ENCODE data around the gene RIPK3.

The RIPK3 gene

DNA sequence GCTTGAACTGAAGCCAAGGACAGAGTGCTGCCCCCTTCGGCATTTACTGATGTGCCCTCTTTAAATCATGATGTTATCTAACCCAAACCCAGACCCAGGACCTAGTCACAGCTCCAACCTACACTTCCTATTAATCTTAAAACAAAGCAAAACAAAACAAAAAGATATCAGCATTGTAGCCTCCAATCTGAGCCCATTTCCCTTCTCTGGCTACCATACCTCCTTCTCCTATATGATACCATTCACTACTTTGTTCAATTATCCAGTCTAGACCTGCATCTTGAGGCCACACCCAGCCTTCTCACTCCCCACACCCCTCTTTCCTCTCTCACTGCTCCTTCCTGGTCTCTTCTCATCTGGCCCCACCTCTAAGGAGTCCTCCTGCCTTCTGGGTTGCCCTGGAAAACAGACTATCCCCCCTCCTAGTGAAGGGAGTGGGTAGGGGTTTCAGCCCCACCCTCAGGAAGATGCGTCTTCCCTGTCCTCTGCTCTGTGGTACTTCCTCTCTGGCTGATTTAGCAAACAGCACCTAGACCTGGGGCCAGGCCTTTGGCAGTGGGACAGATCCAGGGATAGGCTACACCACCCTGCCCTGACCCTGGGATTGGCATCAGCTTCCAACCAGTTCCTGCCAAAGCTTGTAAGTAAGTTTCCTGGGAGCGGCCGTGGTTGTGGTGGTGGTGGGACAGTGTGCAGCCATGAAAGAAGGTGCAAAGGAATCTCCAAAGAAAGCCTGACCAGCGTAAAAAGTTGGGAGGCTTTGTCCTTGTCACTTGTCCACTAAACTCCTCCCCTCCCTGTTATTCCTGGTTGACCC is 25.2 kb downstream of the RIPK3 start:
- no peaks in the 10 kb centered on the region for H3K9me3 ChIP-seq (ENCODE audit: control extremely low read depth in 1 of 5, control insufficient read depth in 4 of 5, insufficient read depth in 2 of 5, low read depth in 1 of 5, low read length in 4 of 5)
- ChIA-PET POLR2A (no interaction called here), CTCF (interaction anchor here (1.0 to 19.1 kb wide), 5 partner anchors 13 to 121 kb away, joined by 3 to 391 read pairs (median 3); partner anchors contain the start of genes ADCY4, DHRS1, NFATC4 and NOP9)
- 100% methylated on average over 2 of the region's 5 CpGs for WGBS (ENCODE audit: insufficient coverage)
- no peaks in the 10 kb centered on the region for H3K27me3 ChIP-seq (replicated peaks in 2 of 5; ENCODE audit: control insufficient read depth in 4 of 5, insufficient read depth in 5 of 5, low read length in 4 of 5)
- H3K27ac ChIP-seq (ENCODE audit: insufficient read depth in 1 of 2, low read depth in 1 of 2, low read length in 2 of 2, poor library complexity in 1 of 2, severe bottlenecking in 2 of 2) = no peak overlapping the region
- H3K4me1 ChIP-seq (ENCODE audit: control extremely low read depth in 1 of 4, control insufficient read depth in 4 of 4, insufficient read depth in 4 of 4, low read length in 3 of 4) = peaks cover 18 to 73% (median 66%) of the 10 kb centered on the region in 4 experiments
- H3K36me3 ChIP-seq (ENCODE audit: control insufficient read depth in 4 of 4, insufficient read depth in 4 of 4, low read length in 3 of 4) = peaks cover 0 to 4% (median 0%) of the 10 kb centered on the region in 4 experiments
- no peak for DNase-seq
- H3K4me3 ChIP-seq (ENCODE audit: control insufficient read depth in 1 of 7, extremely low read depth in 1 of 7, insufficient read depth in 4 of 7, low read depth in 2 of 7, low read length in 6 of 7) = peak overlapping the region in 2 of 7 experiments; percentile 6 to 46

DNA sequence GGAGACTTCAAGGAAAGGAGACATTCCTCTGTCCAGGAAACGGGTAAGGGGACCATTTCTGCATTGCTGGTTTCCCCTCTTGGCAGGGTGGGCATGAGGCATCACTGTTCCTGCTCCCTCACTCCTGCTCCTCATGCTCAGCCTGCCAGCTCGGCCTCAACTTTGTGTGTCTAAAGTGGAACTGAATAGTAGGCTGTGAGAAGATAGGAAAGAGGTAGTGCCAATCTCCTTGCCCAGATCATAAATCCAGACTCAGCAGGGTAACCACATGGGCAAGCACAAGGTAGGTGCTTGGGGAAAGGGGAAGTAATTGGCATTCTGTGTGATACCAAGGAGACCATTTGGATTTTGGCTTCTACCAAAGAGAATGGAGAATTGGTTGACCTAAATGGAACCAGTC is 25.9 kb downstream of the RIPK3 start:
- ChIA-PET CTCF (interaction anchor here (1.0 to 19.1 kb wide), 6 partner anchors 14 to 122 kb away, joined by 3 to 391 read pairs (median 3); partner anchors contain the start of genes ADCY4, CHMP4A, DHRS1 and NFATC4), POLR2A (no interaction called here)
- 0% methylated on average over 1 of the region's 2 CpGs for WGBS (ENCODE audit: insufficient coverage)
- Histone ChIP-seq H3K27ac (ENCODE audit: insufficient read depth in 1 of 2, low read depth in 1 of 2, low read length in 2 of 2, poor library complexity in 1 of 2, severe bottlenecking in 2 of 2) (peak overlapping the region in 1 of 2 experiments; percentile 11), H3K36me3 (ENCODE audit: control insufficient read depth in 4 of 4, insufficient read depth in 4 of 4, low read length in 3 of 4) (peaks cover 0 to 6% (median 0%) of the 10 kb centered on the region in 4 experiments), H3K27me3 (replicated peaks in 2 of 5; ENCODE audit: control insufficient read depth in 4 of 5, insufficient read depth in 5 of 5, low read length in 4 of 5) (no peaks in the 10 kb centered on the region), H3K4me3 (ENCODE audit: control insufficient read depth in 1 of 7, extremely low read depth in 1 of 7, insufficient read depth in 4 of 7, low read depth in 2 of 7, low read length in 6 of 7) (peak overlapping the region in 1 of 7 experiments; percentile 46), H3K9me3 (ENCODE audit: control extremely low read depth in 1 of 5, control insufficient read depth in 4 of 5, insufficient read depth in 2 of 5, low read depth in 1 of 5, low read length in 4 of 5) (no peaks in the 10 kb centered on the region), H3K4me1 (ENCODE audit: control extremely low read depth in 1 of 4, control insufficient read depth in 4 of 4, insufficient read depth in 4 of 4, low read length in 3 of 4) (peaks cover 18 to 79% (median 70%) of the 10 kb centered on the region in 4 experiments)
- DNase-seq = peak; percentile 67 to 94 (median 92)

DNA sequence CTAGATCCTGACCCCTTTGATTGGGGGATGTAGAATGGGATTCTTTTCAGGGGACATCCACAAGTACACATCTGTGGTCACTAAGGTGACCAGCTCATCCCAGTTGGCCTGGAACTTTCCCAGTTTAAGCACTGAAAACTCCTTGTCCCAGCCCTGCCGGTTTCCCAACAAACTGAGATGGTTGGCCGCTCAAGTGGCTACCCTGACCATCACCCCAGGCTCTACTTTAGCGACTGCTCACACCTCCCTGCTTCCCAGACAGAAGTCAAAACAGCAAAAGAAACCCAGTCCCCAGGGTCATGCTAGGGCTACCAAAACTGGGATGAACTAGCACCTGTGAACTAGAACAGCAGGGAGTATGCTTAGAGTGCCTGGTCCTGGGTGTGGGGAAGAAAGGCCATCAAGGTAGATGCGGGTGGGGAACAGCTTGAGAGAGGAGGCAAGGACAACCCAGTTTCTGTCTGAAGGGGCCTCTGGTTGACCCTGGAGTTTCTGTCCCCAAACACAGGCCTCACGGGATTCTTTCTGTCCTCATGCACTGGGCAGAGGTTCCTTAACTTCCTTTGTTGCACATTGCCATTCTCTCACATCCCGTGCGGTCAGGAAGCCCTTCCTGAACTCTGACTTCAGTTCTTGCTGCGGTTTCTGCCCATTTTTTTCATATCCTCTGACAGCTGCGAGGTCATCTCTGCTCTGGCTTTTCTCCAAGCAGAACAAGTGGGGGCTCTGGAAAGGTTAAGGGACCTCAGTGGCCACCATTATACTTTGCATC is 26.9 kb downstream of the RIPK3 start:
- CTCF ChIA-PET = interaction anchor here (0.8 to 19.1 kb wide), 8 partner anchors 13 to 151 kb away, joined by 3 to 391 read pairs (median 3); partner anchors contain the start of genes ADCY4, CHMP4A, DHRS1 and NOP9
- Histone ChIP-seq H3K9me3 (ENCODE audit: control extremely low read depth in 1 of 5, control insufficient read depth in 4 of 5, insufficient read depth in 2 of 5, low read depth in 1 of 5, low read length in 4 of 5) (no peaks in the 10 kb centered on the region), H3K4me3 (ENCODE audit: control insufficient read depth in 1 of 7, extremely low read depth in 1 of 7, insufficient read depth in 4 of 7, low read depth in 2 of 7, low read length in 6 of 7) (peak overlapping the region in 4 of 7 experiments; percentile 13 to 58 (median 34)), H3K36me3 (ENCODE audit: control insufficient read depth in 4 of 4, insufficient read depth in 4 of 4, low read length in 3 of 4) (peaks cover 0 to 11% (median under 1%) of the 10 kb centered on the region in 4 experiments), H3K27ac (ENCODE audit: insufficient read depth in 1 of 2, low read depth in 1 of 2, low read length in 2 of 2, poor library complexity in 1 of 2, severe bottlenecking in 2 of 2) (peak overlapping the region in 1 of 2 experiments; percentile 36), H3K27me3 (replicated peaks in 2 of 5; ENCODE audit: control insufficient read depth in 4 of 5, insufficient read depth in 5 of 5, low read length in 4 of 5) (no peaks in the 10 kb centered on the region), H3K4me1 (ENCODE audit: control extremely low read depth in 1 of 4, control insufficient read depth in 4 of 4, insufficient read depth in 4 of 4, low read length in 3 of 4) (peaks cover 19 to 89% (median 73%) of the 10 kb centered on the region in 4 experiments)
- POLR2A ChIA-PET = interaction anchor here (0.9 to 1.4 kb wide), 4 partner anchors 12 to 42 kb away, joined by 3 to 5 read pairs (median 4); partner anchors contain the start of gene RABGGTA
- WGBS (ENCODE audit: insufficient coverage) = 25% methylated on average over 8 of the region's 9 CpGs
- peak; percentile 83 to 92 (median 89) for DNase-seq

DNA sequence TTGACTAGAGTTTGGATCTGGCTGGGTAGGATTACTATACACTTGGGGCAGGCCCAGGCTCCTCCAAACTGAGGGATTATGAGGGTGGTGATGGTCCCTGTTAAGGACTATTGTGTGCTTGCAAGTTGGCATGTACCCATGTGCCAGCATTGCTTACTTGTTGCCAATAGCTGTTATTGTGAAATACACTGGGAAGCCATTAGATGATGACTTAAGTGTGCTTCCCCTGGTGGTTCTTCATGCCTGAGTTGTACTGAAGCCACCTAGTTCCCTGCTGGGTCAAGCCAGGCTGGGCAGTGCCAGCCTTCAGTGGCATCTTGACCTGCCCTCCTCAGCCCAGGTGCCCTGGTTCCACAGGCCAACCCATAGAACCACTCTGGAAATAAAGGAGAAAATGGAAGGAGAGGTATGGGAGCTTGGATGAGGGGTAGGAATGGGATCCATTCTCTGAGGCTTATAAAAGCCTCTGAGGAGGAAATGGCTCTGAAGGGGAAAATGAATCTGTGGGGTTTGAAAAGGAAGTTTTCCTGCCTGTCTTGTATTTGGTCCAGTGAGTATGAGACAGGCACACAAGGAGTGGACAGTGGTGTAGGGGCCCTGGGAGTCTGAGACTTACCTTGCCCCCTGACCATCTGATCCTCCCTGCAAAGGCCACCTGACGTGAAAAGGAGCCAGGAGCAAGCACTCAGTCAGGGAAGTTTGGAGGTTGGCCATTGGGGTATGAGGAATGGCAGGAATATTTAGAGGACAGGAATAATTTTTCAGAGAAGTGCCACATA is 27.8 kb downstream of the RIPK3 start:
- no peaks in the 10 kb centered on the region for H3K27me3 ChIP-seq (replicated peaks in 2 of 5; ENCODE audit: control insufficient read depth in 4 of 5, insufficient read depth in 5 of 5, low read length in 4 of 5)
- POLR2A ChIA-PET = interaction anchor here (1.2 to 1.4 kb wide), 3 partner anchors 13 to 117 kb away, joined by 5 read pairs; partner anchors contain the start of gene TM9SF1
- peaks cover 0 to 19% (median 5%) of the 10 kb centered on the region in 4 experiments for H3K36me3 ChIP-seq (ENCODE audit: control insufficient read depth in 4 of 4, insufficient read depth in 4 of 4, low read length in 3 of 4)
- peak overlapping the region in 1 of 2 experiments; percentile 36 for H3K27ac ChIP-seq (ENCODE audit: insufficient read depth in 1 of 2, low read depth in 1 of 2, low read length in 2 of 2, poor library complexity in 1 of 2, severe bottlenecking in 2 of 2)
- peak overlapping the region in 4 of 7 experiments; percentile 26 to 68 (median 58) for H3K4me3 ChIP-seq (ENCODE audit: control insufficient read depth in 1 of 7, extremely low read depth in 1 of 7, insufficient read depth in 4 of 7, low read depth in 2 of 7, low read length in 6 of 7)
- no peaks in the 10 kb centered on the region for H3K9me3 ChIP-seq (ENCODE audit: control extremely low read depth in 1 of 5, control insufficient read depth in 4 of 5, insufficient read depth in 2 of 5, low read depth in 1 of 5, low read length in 4 of 5)
- CTCF ChIA-PET = interaction anchor here (0.8 to 19.1 kb wide), 7 partner anchors 12 to 150 kb away, joined by 3 to 391 read pairs (median 5); partner anchors contain the start of genes ADCY4, DHRS1, NOP9 and TINF2
- peak in 1 of 3 donors; percentile 57 for DNase-seq
- no CpG with 5 or more reads among the region's 1 CpG for WGBS (ENCODE audit: insufficient coverage)
- peaks cover 19 to 84% (median 71%) of the 10 kb centered on the region in 4 experiments for H3K4me1 ChIP-seq (ENCODE audit: control extremely low read depth in 1 of 4, control insufficient read depth in 4 of 4, insufficient read depth in 4 of 4, low read length in 3 of 4)

GRCh38 chr14:24310646-24311604 is 28.9 kb downstream of the RIPK3 start, which contains the start of gene LTB4R:
TSS of gene LTB4R (plus strand) at chr14:24311502. CDS start at chr14:24315652, 4,150 bp downstream.
- DNase-seq = peak; percentile 85 to 94 (median 88)
- Histone ChIP-seq H3K4me1 (ENCODE audit: control extremely low read depth in 1 of 4, control insufficient read depth in 4 of 4, insufficient read depth in 4 of 4, low read length in 3 of 4) (peaks cover 19 to 79% (median 69%) of the 10 kb centered on the region in 4 experiments), H3K27me3 (replicated peaks in 2 of 5; ENCODE audit: control insufficient read depth in 4 of 5, insufficient read depth in 5 of 5, low read length in 4 of 5) (no peaks in the 10 kb centered on the region), H3K9me3 (ENCODE audit: control extremely low read depth in 1 of 5, control insufficient read depth in 4 of 5, insufficient read depth in 2 of 5, low read depth in 1 of 5, low read length in 4 of 5) (no peaks in the 10 kb centered on the region), H3K36me3 (ENCODE audit: control insufficient read depth in 4 of 4, insufficient read depth in 4 of 4, low read length in 3 of 4) (peaks cover 3 to 30% (median 12%) of the 10 kb centered on the region in 4 experiments), H3K4me3 (ENCODE audit: control insufficient read depth in 1 of 7, extremely low read depth in 1 of 7, insufficient read depth in 4 of 7, low read depth in 2 of 7, low read length in 6 of 7) (peak within 1 kb of the TSS in 6 of 7 experiments; percentile 17 to 68 (median 42)), H3K27ac (ENCODE audit: insufficient read depth in 1 of 2, low read depth in 1 of 2, low read length in 2 of 2, poor library complexity in 1 of 2, severe bottlenecking in 2 of 2) (peak within 1 kb of the TSS in 1 of 2 experiments; percentile 50)
- 6% methylated on average over 99 of the region's 99 CpGs for WGBS (ENCODE audit: insufficient coverage)
- ChIA-PET POLR2A (interaction anchor here (1.0 to 1.4 kb wide), 4 partner anchors 14 to 116 kb away, joined by 4 to 5 read pairs (median 5); partner anchors contain the start of gene TM9SF1), CTCF (interaction anchor here (0.9 to 19.1 kb wide), 14 partner anchors 11 to 149 kb away, joined by 3 to 391 read pairs (median 18); partner anchors contain the start of genes ADCY4, DHRS1, IRF9 and KHNYN)
